Measurements from ENCODE around the gene DICER1.

GRCh38 chr14:95096476-95096875 is 60.9 kb downstream of the DICER1 start:
- TF ChIP-seq CTCF (IDR thresholded peaks at IDR 0.05) = no peak
- no peak for TF ChIP-seq EP300 (IDR thresholded peaks at IDR 0.05)
